Airway epithelial cell (primary cell): ENCODE results near the gene MRPL38. TPM values are rescaled to one million over a fixed set of nuclear protein-coding genes. Genes with fewer than 3 reads are reported as not detected.

Experiments used
- total RNA-seq: library from RNA; depleted of rRNA; stranded (reverse); fragments of >200 nt; gene quantifications from 2 replicates; pipeline ENCODE4 v1.2.3, GENCODE V29; 2015

MRPL38 gene
- 31.9 and 35.0 TPM in 2 replicates for total RNA-seq

DNA sequence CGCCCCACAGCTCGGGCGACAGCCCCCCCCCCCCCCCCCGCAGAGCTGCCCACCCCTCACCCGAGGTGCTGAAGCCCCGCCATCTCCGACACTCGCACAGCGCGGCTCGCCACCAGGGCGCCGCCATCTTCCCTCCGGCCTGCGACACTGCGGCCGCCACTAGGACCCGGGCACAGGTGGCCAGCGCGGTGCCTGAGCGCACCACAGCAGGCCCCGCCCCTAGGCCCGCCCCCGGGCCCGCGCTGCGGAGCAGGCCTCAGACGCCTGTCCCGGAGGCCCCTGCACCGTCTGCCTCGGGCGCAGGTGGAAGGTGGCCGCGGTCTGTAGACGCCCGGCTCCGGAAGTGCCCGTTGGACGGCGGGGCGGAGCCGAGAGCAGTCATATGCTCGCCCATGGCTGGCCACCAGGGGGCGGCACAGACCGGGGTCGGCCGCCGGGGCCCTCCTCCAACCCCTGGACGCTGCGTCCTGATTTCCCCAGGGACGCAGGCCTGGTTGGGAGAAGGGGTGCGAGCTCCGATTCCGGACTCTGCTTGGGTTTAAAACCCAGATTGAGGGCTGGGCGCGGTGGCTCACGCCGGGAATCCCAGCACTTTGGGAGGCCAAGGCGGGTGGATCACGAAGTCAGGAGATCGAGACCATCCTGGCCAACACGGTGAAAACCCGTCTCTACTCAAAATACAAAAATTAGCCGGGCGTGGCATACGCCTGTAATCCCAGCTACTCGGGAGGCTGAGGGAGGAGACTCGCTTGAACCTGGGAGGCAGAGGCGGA lies at the start of gene MRPL38:
MRPL38 (minus strand) TSS at position 136 of the 773 bp plus-strand sequence; CDS start at position 127, 9 bp downstream.

DNA sequence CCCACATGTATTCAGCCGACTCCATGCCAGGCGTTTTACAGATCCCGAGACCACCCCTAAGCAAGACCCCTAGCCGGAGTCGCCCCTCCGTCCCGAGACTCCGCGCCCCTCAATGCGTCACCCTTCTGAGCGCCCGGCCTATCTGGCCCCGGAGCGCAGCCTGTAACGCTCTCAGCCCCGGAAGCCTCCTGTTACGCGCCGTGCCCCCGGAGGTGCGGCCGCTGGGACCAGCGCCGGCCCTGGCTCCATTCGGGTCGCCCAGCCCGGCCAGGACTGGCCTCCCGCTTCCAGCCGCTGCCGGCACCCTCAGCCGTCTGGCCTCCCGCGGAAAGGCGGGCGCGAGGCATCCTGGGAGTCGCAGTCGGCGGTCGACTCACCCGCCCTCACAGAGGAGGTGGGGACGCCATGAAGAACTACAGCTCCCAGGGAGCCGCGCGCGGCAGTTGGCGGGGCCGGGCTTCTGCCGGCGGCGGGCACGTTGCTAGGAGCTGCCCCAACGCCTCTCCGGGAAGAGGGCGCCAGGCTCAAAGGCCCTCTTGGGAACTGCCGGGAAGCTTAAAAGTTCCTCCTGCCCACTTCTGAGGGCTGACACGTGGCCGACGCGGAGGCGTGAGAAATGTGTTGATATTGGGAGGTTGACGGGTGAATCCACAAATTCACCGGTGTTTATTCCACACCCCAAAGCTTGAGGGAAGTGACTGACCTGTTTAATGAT lies 36.2 kb upstream of the MRPL38 start, which contains the start of gene FBF1:
FBF1 (minus strand) TSS at position 316 of the 715 bp plus-strand sequence. CDS start 2,893 bp downstream, outside the sequence.

DNA sequence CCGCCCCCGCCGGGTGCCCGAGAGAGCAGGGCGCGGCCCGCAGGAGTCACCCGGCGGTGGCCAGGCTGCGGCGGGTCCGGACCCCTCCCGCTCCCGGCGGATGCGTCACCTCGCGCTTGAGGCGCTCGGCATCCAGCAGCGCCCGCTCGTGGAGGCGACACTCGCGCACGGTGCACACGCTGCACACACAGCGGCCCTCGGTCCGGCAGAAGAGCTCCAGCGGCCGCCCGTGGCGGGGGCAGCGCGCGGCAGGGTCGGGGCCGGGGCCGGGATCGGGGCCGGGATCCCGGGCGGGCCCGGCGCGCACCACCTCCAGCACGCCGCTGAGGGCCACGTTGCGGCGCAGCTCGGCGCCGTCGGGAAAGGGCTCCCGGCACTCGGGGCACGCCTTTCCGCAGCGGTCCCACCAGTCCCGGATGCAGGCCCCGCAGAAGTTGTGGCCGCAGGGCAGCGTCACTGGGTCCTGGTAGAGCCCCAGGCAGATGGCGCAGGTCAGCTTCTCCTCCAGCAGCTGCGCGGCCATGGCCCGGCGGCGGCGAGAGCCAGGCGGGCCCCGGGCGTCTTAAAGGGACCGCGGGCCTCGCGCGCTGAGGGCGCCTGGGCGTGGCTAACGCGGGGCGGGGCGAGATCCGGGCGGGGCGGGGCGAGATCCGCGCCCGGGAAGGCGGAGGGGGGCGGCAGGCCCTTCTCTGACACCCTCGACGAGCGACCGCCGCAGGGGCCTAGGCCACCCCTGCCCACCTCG lies 8.1 kb downstream of the MRPL38 start, which contains the start of gene TRIM65:
TRIM65 (minus strand) TSS at position 537 of the 745 bp plus-strand sequence; CDS start at position 523, 14 bp downstream.

DNA sequence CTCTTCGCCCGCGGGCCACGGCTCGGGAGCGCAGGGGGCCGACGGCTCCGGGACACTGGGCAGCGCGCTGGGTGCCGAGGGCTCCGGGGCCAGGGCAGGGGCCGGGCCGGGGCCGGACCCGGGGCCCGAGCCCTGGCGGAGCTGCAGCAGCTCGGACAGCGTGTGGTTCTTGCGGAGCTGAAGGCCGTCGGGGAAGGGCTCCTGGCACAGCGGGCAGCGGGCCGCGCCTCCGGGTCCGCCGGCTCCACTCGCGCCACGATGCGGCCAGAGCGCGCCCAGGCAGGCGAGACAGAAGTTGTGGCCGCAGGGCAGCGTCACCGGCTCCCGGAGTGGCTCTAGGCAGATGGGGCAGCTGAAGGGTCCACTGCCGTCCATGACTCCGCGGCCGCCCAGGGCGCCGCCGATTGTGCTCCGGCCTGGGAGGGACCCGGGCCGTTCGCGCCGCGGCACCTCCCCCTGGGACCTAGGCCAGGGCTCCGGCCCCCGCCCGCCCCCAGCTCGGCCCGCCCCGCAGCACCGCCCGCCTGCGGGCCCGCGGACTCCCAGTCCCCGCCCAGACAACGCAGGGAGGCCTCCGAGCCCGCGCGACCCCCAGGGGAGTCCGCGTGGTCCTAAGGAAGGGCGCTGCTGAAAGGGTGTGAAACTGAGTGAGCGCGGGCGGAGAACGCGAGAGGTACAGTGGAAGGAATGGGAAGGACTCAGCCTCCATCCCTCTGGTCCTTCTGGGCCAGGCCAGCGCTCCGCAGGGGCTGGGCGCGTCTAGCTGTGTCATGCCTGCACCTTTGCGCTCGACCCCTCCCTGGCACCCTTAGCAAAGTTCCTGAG lies 26.3 kb downstream of the MRPL38 start, which contains the start of gene TRIM47:
TRIM47 (minus strand) TSS at position 408 of the 825 bp plus-strand sequence; CDS start at position 375, 33 bp downstream.

DNA sequence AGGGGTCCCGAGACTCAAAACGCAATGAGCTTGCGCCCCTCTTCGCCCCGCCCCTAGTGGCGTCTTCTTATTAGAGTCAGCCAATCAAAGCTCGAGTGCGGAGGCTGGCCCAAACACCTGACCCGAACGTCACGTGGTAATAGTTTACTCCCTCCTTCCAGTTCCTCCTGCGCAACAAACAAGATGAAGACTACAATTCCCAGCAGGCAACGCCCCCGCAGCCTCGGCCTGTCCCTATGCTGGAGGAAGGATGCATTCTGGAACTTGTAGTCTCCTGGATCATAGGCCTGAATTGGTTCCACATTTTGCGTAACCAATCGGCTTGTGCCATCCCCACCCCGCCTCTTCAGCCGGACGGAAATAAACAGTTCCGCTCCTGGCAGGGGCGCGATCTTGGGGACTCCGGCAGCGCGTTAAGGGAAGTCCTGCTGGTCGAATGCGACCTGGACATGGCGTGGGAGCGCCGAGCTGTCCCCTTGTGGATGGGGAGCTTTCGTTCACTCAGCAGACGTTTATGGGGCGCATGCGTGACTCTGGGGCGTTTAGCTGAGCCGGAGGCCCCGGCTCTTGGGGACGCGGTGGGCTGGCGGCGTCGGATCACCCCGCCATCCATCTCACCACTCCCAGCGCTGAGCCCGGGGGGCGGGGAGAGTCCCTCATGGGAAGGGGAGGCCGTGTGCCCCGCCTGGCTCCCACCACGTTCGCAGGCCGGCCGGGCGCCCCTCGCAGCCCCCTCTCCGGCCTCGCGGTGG lies 49.2 kb downstream of the MRPL38 start, which contains the start of gene WBP2:
WBP2 (minus strand) TSS at position 26 of the 752 bp plus-strand sequence. CDS start 38 bp downstream, outside the sequence.

Other genes with a start within 250 kb of the MRPL38 start
- 15.7 and 22.9 TPM in 2 replicates for gene RECQL5, start 237.7 kb downstream of the MRPL38 start, total RNA-seq
- 37.0 and 56.6 TPM in 2 replicates for gene SAP30BP, start 237.5 kb downstream of the MRPL38 start, total RNA-seq
- 757 and 873 TPM in 2 replicates for gene ITGB4, start 183.4 kb downstream of the MRPL38 start, total RNA-seq
- 28.9 and 35.3 TPM in 2 replicates for gene GALK1, start 139.7 kb downstream of the MRPL38 start, total RNA-seq
- 12.8 and 21.7 TPM in 2 replicates for gene UNK, start 120.1 kb downstream of the MRPL38 start, total RNA-seq
- 9.6 and 10.1 TPM in 2 replicates for gene UNC13D, start 60.5 kb downstream of the MRPL38 start, total RNA-seq
- gene WBP2, start 49.5 kb downstream of the MRPL38 start, total RNA-seq: 39.0 and 54.4 TPM in 2 replicates
- 29.3 and 32.2 TPM in 2 replicates for gene TRIM47, start 26.3 kb downstream of the MRPL38 start, total RNA-seq
- 28.1 and 28.6 TPM in 2 replicates for gene TRIM65, start 7.9 kb downstream of the MRPL38 start, total RNA-seq
- 10.6 and 11.6 TPM in 2 replicates for gene FBF1, start 36.2 kb upstream of the MRPL38 start, total RNA-seq
- 30.5 and 33.6 TPM in 2 replicates for gene ACOX1, start 74.3 kb upstream of the MRPL38 start, total RNA-seq
- 13.0 and 20.4 TPM in 2 replicates for gene TEN1, start 74.4 kb upstream of the MRPL38 start, total RNA-seq
- 0.56 TPM in 1 of 2 replicates, not detected in the other for gene CDK3, start 96.0 kb upstream of the MRPL38 start, total RNA-seq
- 101 and 120 TPM in 2 replicates for gene EVPL, start 122.4 kb upstream of the MRPL38 start, total RNA-seq
- 39.3 and 53.4 TPM in 2 replicates for gene SRP68, start 167.6 kb upstream of the MRPL38 start, total RNA-seq
- 0.14 and 0.78 TPM in 2 replicates for gene GALR2, start 169.9 kb upstream of the MRPL38 start, total RNA-seq
- gene ZACN, start 174.3 kb upstream of the MRPL38 start, total RNA-seq: not detected in 2 replicates
- 36.3 and 55.8 TPM in 2 replicates for gene EXOC7, start 198.9 kb upstream of the MRPL38 start, total RNA-seq
- not detected in 2 replicates for gene FOXJ1, start 236.4 kb upstream of the MRPL38 start, total RNA-seq